Fibroblast of upper back skin (primary cell): Measurements from ENCODE around the gene CTSW.

Experiments used
- DNase-seq: peaks from one replicate; pipeline ENCODE4 v3.0.0-alpha.2; 2013

The CTSW gene

DNA sequence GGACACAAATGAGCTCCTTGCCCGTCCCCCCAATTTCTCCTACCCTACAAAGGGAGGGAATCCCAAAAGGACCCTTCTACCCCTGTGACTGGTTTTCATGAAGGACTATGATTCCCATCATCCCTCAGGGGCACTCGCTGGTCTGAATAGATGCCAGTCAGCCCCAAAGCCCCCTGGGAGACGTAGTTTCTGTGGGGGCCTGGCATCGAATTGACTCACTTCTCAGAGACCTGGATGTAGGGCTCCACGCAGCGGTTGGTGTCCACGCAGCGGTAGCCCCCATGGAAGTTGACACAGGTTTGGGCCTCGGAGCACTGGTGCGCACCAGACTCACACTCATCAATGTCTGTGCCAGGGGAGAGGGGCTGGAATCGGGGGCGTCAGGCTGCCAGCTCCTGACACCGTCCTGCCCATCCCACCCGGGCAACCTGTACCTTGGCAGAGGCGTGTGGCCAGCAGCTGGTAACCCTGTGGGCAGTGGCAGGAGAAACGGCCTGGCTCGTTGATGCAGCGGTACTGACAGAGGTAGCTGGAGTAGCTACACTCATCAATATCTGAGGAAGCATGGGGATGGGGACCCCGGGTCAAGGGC lies 11.5 kb upstream of the CTSW start:
- no peak for DNase-seq

- no peak for DNase-seq
Measured at GRCh38 chr11:65868907-65869306, 10.7 kb upstream of the CTSW start.

DNA sequence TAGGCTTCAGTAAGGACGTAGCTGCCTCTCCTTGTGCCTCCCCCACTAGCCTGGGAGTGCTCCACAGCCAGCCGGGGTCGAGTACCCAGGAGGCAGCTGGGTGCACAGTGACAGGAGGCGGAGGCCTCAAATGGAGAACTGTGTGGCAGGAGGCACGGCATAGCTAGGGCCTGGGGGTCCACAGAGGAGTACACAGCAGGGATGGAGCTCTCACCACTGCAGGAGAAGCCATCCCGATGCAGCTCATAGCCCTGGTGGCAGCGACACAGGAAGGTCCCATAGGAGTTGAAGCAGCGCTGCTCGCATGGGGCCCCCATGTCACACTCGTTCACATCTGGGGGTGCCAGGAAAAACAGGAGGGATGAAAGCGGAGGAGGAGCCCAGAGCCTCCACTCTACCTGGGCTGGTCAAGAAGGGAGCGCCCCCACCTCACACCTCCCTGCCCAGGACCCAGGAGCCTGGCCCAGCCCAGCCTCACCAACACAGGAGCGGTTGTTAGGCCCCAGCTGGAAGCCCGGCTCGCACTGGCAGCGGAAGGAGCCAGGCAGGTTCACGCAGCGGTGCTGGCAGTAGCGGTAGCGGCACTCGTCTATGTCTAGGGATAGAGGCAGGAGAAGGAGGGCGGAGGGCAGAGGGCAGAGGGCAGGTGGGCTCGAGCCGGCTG lies 9.9 kb upstream of the CTSW start:
- no peak for DNase-seq

DNA sequence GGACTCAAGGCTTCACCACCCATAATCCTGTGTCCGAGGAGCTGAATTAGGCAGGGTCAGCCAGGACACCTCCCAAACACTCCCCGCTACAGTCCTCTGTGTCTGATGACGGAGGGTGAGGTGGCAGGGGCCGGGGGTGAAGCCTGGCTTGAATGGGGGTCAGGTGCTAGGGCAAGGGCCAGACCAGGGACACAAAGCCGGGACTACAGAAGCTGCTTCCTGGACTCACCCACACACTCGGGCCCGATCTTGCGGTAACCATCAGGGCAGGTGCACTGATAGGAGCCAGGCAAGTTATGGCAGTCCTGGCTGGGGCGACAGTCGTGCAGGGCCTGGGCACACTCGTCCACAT lies 9.4 kb upstream of the CTSW start:
- no peak for DNase-seq

DNA sequence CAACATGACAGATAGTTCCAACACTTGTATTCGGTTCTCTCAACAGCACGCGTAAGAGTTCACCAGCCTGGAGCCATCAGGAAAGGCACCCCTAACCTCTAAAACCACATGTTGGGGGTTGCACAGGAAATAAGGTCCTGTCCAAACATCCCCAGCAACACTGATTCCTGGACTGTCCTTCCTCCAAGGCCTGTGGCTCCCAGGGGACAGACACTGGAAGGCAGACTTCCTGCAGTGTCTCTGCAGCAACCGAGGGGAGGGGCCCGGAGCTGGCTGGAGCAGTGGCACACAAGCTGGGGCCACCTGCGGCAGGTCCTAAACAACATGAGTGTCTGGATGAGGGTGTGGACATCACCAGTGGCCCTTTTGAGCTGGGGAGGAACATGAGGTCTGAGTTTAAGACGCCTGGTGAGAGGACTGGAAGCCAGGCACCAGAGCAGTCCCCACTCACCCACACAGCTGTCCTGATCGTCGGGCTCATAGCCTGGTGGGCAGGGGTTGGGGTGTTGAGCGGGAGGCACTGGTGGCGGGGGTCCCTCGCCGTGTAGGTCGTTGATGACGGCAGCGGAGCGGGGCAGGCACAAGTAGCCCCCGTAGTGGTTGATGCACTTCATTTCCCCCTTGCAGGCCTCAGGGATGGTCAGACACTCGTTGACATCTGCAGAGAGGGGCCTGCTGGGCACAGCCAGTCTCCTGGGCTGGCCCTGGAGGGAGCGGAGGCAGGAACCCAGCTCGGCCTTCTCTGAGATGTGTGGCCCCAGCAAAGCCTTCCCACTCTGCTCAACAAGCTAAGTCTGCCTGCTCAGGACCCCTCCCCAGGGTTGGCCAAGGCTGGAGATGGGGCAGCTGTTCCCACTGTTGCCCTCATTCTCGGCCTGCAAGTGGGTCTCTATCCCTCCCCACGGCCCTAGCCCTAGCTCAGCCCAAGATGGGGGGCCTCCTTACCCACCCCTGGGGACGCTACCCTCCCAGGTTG lies 8.6 kb upstream of the CTSW start:
- no peak for DNase-seq

- DNase-seq: no peak
Measured at GRCh38 chr11:65871811-65872548, 7.7 kb upstream of the CTSW start.

- peak; percentile 74 for DNase-seq
Measured at GRCh38 chr11:65872586-65873317, 6.9 kb upstream of the CTSW start, which contains the start of gene EFEMP2. EFEMP2 (minus strand) TSS chr11:65872800; CDS start chr11:65872354, 446 bp downstream.

- peak; percentile 92 for DNase-seq
Measured at GRCh38 chr11:65873318-65874156, 6.1 kb upstream of the CTSW start.

- DNase-seq: no peak
Measured at GRCh38 chr11:65880027-65880426, 390 bp downstream of the CTSW start.

DNA sequence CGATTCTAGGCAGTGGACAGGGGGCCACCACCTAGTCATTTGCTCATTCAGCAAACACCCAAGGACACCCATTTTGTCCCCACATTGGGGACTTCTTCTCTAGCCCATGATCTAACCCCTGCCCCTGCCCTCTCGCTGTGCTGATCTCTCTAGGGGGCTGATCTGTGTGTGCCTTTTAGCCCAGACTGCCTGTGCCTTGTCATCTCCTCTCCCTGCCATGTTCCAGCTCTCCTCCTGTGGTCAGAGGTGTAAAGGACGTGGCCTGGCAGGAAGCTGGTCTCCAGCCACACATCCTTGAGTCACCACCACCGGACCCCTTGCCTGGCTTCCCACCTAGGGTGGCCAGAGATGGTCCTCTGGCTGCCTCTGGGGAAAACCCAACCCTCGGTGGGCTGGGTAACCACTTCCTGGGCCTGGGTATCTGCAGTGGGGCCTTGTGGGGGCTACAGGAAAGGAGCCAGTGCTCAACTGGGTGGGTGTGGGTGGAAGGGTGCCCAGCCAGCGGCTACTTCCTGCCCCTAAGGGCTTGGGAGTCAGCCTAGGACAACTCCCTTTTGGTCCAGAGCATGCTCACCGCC lies 1.3 kb downstream of the CTSW start:
- no peak for DNase-seq

DNA sequence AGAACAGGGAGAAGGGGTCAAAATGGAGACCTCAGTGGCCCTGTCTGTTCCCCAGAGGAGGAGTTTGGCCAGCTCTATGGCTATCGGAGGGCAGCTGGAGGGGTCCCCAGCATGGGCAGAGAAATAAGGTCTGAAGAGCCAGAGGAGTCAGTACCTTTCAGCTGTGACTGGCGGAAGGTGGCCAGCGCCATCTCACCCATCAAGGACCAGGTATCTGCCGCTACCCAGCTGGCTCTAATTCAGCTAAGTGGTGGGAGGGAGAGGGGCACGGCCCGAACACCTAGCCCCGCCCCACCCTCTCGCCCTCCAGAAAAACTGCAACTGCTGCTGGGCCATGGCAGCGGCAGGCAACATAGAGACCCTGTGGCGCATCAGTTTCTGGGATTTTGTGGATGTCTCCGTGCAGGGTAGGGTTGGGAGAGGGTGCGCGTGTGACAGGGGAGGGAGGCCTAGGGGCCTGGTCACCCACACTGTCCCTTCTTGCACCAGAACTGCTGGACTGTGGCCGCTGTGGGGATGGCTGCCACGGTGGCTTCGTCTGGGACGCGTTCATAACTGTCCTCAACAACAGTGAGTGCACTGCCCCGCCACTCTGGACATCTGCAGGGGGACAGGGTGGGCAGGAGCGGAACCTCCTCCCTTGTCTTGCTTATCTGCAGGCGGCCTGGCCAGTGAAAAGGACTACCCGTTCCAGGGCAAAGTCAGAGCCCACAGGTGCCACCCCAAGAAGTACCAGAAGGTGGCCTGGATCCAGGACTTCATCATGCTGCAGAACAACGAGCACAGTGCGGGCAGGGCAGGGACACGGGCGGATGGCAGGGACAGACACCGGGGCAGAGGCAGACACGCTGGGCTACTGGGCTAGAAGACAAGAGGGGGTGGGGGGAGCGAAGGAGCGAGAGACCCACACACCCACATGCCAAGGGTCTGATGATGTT lies 2.8 kb downstream of the CTSW start:
- no peak for DNase-seq

DNA sequence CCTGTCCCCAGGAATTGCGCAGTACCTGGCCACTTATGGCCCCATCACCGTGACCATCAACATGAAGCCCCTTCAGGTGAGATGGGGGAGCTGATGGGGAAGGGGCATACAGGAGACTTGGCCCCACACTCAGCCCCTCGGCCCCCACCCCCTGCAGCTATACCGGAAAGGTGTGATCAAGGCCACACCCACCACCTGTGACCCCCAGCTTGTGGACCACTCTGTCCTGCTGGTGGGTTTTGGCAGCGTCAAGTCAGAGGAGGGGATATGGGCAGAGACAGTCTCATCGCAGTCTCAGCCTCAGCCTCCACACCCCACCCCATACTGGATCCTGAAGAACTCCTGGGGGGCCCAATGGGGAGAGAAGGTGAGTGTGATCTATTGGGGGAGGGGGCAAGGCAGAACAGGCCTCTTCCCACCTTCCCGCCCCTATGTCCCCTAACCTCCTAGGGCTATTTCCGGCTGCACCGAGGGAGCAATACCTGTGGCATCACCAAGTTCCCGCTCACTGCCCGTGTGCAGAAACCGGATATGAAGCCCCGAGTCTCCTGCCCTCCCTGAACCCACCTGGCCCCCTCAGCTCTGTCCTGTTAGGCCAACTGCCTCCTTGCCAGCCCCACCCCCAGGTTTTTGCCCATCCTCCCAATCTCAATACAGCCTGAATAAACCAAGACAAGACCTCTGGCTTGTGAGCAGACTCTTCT lies 3.6 kb downstream of the CTSW start:
- no peak for DNase-seq

- no peak for DNase-seq
Measured at GRCh38 chr11:65883786-65884715, 4.4 kb downstream of the CTSW start.

DNA sequence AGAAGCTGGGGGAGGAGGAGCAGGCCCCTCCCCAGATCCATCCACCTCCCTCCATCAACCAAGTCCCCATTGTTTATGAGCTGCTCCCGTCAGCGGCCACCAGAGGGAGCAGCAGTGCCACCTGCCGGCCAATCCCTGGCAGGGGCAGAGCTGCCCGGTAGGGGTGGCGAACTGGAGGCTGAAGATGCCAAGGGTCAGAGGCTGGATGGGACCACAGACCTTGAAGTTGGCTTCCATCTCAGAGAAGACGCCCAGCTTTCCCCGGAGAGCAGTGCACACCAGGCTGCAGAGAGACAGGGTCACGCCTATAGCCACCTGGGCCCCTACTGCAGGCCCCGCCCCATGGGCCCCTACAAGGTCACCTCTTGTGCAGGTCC lies 5.1 kb downstream of the CTSW start:
- peak; percentile 66 for DNase-seq

GRCh38 chr11:65885231-65885630 lies 5.6 kb downstream of the CTSW start:
- DNase-seq: no peak

- DNase-seq: no peak
Measured at GRCh38 chr11:65885808-65886536, 6.3 kb downstream of the CTSW start.
